CD4-positive, alpha-beta T cell treated with Interleukin-4 for 1 hour (primary cell): Measurements from ENCODE around the gene MCF2L.

ENCODE experiments used
- DNase-seq, 2 donors: peaks; one replicate each; pipeline ENCODE4 v3.0.0-alpha.2; 2020 to 2022

MCF2L gene

GRCh38 chr13:113000575-113000974 lies 31.6 kb downstream of the MCF2L start:
- no peak for DNase-seq

- DNase-seq = no peak
These were observed 32.5 kb downstream of the MCF2L start for GRCh38 chr13:113001241-113002140.

- no peak for DNase-seq
These were observed 33.3 kb downstream of the MCF2L start for GRCh38 chr13:113002206-113002912.

GRCh38 chr13:113002913-113003290 lies 33.9 kb downstream of the MCF2L start:
- no peak for DNase-seq

- DNase-seq = no peak
These were observed 35.1 kb downstream of the MCF2L start for GRCh38 chr13:113004126-113004525.

GRCh38 chr13:113005076-113005865 lies 36.3 kb downstream of the MCF2L start:
- peak; percentile 25 to 34 for DNase-seq

GRCh38 chr13:113005997-113006396 lies 37.0 kb downstream of the MCF2L start:
- DNase-seq = no peak

- DNase-seq = no peak
These were observed 37.6 kb downstream of the MCF2L start for GRCh38 chr13:113006660-113007059.

GRCh38 chr13:113008851-113009250 lies 39.8 kb downstream of the MCF2L start:
- DNase-seq = no peak

- DNase-seq = no peak
These were observed 40.9 kb downstream of the MCF2L start for GRCh38 chr13:113009743-113010509.

GRCh38 chr13:113010510-113010865 lies 41.5 kb downstream of the MCF2L start:
- no peak for DNase-seq

- no peak for DNase-seq
These were observed 44.3 kb downstream of the MCF2L start for GRCh38 chr13:113013303-113013702.

GRCh38 chr13:113013878-113014751 lies 45.1 kb downstream of the MCF2L start:
- DNase-seq = no peak

GRCh38 chr13:113014752-113015745 lies 46.0 kb downstream of the MCF2L start:
- no peak for DNase-seq

- DNase-seq = no peak
These were observed 47.0 kb downstream of the MCF2L start for GRCh38 chr13:113015826-113016525.

- no peak for DNase-seq
These were observed 47.7 kb downstream of the MCF2L start for GRCh38 chr13:113016526-113017295.

- DNase-seq = no peak
These were observed 48.6 kb downstream of the MCF2L start for GRCh38 chr13:113017506-113018215.
